DOHH2 (cell line): Measurements from ENCODE around the gene RPAP3.

Source experiments
- EZH2phosphoT487 ChIP-seq: fragments of 200-600 bp; sonication (generic); IDR thresholded peaks from 2 replicates; pipeline ENCODE4 v1.6.1; 2017; ENCODE audit warnings: borderline replicate concordance, mild to moderate bottlenecking, antibody characterized with exemption, low read length, moderate library complexity, mixed read lengths
- TF ChIP-seq, protein P1 (sequence below): fragments of 200-600 bp; sonication (generic); IDR thresholded peaks from one replicate; pipeline ENCODE4 v1.5.1; 2014; ENCODE audit warnings: antibody characterized with exemption, mild to moderate bottlenecking, low read depth, low read length; ENCODE audit not compliant: poor library complexity, severe bottlenecking

DNA sequence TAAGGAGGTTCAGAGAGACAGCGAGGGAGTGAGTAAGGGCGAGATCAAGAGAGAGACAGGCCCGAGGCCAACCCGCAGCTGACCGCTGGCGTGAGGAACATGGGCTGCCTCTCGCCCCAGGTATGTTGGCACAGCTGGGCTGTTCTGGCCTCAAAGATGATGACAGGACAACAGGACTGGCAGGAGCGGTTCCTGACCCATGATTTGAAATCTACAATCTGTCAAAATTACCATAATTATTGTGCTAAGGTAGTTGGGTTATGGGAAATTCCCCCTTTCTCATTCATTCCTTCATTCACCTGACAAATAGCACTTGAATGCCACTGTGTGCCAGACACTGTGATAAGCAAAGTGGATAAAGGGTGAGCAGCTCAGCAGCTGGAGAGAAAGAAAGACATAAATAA lies 24.5 kb upstream of the RPAP3 start:
- TF ChIP-seq, protein P1, sequence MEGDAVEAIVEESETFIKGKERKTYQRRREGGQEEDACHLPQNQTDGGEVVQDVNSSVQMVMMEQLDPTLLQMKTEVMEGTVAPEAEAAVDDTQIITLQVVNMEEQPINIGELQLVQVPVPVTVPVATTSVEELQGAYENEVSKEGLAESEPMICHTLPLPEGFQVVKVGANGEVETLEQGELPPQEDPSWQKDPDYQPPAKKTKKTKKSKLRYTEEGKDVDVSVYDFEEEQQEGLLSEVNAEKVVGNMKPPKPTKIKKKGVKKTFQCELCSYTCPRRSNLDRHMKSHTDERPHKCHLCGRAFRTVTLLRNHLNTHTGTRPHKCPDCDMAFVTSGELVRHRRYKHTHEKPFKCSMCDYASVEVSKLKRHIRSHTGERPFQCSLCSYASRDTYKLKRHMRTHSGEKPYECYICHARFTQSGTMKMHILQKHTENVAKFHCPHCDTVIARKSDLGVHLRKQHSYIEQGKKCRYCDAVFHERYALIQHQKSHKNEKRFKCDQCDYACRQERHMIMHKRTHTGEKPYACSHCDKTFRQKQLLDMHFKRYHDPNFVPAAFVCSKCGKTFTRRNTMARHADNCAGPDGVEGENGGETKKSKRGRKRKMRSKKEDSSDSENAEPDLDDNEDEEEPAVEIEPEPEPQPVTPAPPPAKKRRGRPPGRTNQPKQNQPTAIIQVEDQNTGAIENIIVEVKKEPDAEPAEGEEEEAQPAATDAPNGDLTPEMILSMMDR, result no peak
- TF ChIP-seq EZH2phosphoT487, result no peak
